Fibroblast of lung (primary cell): ENCODE measurements around the gene PRSS36. TPM values are rescaled to one million over a fixed set of nuclear protein-coding genes. Genes with fewer than 3 reads are reported as not detected.

Source experiments
- DNase-seq, 2 donors: peaks; one replicate each; pipeline versions ENCODE4 v3.0.0 to v3.0.0-alpha.2; 2010; ENCODE audit warnings: low read depth in 2 of 2
- H2AFZ ChIP-seq: 2 replicates; pipeline ENCODE4 v1.5.1; 2012; ENCODE audit warnings: low read length, control low read depth, inconsistent platforms
- H3K27ac ChIP-seq: 2 replicates; pipeline ENCODE4 v1.5.1; 2011; ENCODE audit warnings: low read length, control low read depth; ENCODE audit not compliant: insufficient read depth
- H3K27me3 ChIP-seq: 2 replicates; pipeline ENCODE4 v1.5.1; 2011; ENCODE audit warnings: mild to moderate bottlenecking, low read length; ENCODE audit not compliant: control insufficient read depth, insufficient read depth
- H3K36me3 ChIP-seq: 2 replicates; pipeline ENCODE4 v1.5.1; 2011; ENCODE audit warnings: low read length; ENCODE audit not compliant: control insufficient read depth, insufficient read depth
- H3K4me1 ChIP-seq: 2 replicates; pipeline ENCODE4 v1.5.1; 2011; ENCODE audit warnings: low read length; ENCODE audit not compliant: control insufficient read depth, insufficient read depth; ENCODE audit errors: extremely low read depth
- H3K4me2 ChIP-seq: 2 replicates; pipeline ENCODE4 v1.5.1; 2011; ENCODE audit warnings: low read length, control low read depth; ENCODE audit not compliant: insufficient read depth; ENCODE audit errors: extremely low read depth
- H3K4me3 ChIP-seq, 4 experiments: fragments of 200-600 bp in 1 of 4; sonication (generic) in 1 of 4; replicated peaks in 1 of 4; 2 replicates each; pipeline ENCODE4 v1.5.1; 2011 to 2016; ENCODE audit warnings: low read length in 4 of 4, low read depth in 3 of 4, mild to moderate bottlenecking in 3 of 4, control low read depth in 2 of 4, inconsistent platforms in 1 of 4, mixed read lengths in 1 of 4; ENCODE audit not compliant: insufficient read depth in 1 of 4; ENCODE audit errors: control extremely low read depth in 1 of 4
- H3K79me2 ChIP-seq: 2 replicates; pipeline ENCODE4 v1.5.1; 2012; ENCODE audit warnings: mild to moderate bottlenecking, low read length, inconsistent platforms; ENCODE audit not compliant: control insufficient read depth, insufficient read depth
- H3K9ac ChIP-seq: 2 replicates; pipeline ENCODE4 v1.5.1; 2011; ENCODE audit warnings: mild to moderate bottlenecking, low read length, control low read depth; ENCODE audit not compliant: insufficient read depth
- H3K9me3 ChIP-seq: 2 replicates; pipeline ENCODE4 v1.5.1; 2012; ENCODE audit warnings: low read depth, low read length; ENCODE audit not compliant: control insufficient read depth, insufficient read depth
- H4K20me1 ChIP-seq: 2 replicates; pipeline ENCODE4 v1.5.1; 2011; ENCODE audit warnings: low read length; ENCODE audit not compliant: control insufficient read depth, insufficient read depth; ENCODE audit errors: extremely low read depth
- EZH2 ChIP-seq: IDR thresholded peaks from 2 replicates; pipeline ENCODE4 v1.5.1; 2012; ENCODE audit warnings: low read length, control low read depth, mild to moderate bottlenecking; ENCODE audit errors: missing control alignments
- polyA plus RNA-seq, 2 donors: library from polyadenylated mRNA; depleted of rRNA in 1 of 2; stranded (reverse) in 1 of 2; unstranded in 1 of 2; fragments of >200 nt; gene quantifications; 2 replicates each; pipeline ENCODE4 v1.2.1, GENCODE V29; 2011 to 2012; ENCODE audit warnings: missing spikeins in 1 of 2
- total RNA-seq: library from RNA; depleted of rRNA; stranded (reverse); fragments of >200 nt; gene quantifications from 2 replicates; pipeline ENCODE4 v1.2.1, GENCODE V29; 2014
- TF ChIP-seq, protein P1 (sequence below), 2 donors: IDR thresholded peaks in 1 of 2; conservative IDR thresholded peaks in 1 of 2; 1 replicate in 1 of 2; 2 replicates in 1 of 2; pipeline ENCODE4 v1.5.1; 2011 to 2012; ENCODE audit warnings: low read length in 2 of 2, control low read depth in 1 of 2, inconsistent platforms in 1 of 2, low read depth in 1 of 2, mild to moderate bottlenecking in 1 of 2

PRSS36 gene
- total and polyA plus RNA-seq, 2 donors (not counting 1 experiment from before 2014, with no cell fraction given): 0.10 to 0.17 TPM

GRCh38 chr16:31093132-31093703, 56.6 kb downstream of the PRSS36 start:
- H3K27ac ChIP-seq: no peak overlapping the region
- H3K9me3 ChIP-seq: no peaks in the 10 kb centered on the region
- H3K79me2 ChIP-seq: peaks cover 21% of the 10 kb centered on the region
- H4K20me1 ChIP-seq: no peaks in the 10 kb centered on the region
- peaks cover 3% of the 10 kb centered on the region for H3K4me1 ChIP-seq
- H2AFZ ChIP-seq: no peak overlapping the region
- peak in 1 of 2 donors; percentile 41 for DNase-seq
- H3K36me3 ChIP-seq: peaks cover 10% of the 10 kb centered on the region
- H3K4me2 ChIP-seq: peak overlapping the region; percentile 96
- H3K9ac ChIP-seq: no peak overlapping the region
- H3K4me3 ChIP-seq: peak overlapping the region; percentile 57 to 99 (median 86)
- no peaks in the 10 kb centered on the region for H3K27me3 ChIP-seq
- TF ChIP-seq, protein P1, sequence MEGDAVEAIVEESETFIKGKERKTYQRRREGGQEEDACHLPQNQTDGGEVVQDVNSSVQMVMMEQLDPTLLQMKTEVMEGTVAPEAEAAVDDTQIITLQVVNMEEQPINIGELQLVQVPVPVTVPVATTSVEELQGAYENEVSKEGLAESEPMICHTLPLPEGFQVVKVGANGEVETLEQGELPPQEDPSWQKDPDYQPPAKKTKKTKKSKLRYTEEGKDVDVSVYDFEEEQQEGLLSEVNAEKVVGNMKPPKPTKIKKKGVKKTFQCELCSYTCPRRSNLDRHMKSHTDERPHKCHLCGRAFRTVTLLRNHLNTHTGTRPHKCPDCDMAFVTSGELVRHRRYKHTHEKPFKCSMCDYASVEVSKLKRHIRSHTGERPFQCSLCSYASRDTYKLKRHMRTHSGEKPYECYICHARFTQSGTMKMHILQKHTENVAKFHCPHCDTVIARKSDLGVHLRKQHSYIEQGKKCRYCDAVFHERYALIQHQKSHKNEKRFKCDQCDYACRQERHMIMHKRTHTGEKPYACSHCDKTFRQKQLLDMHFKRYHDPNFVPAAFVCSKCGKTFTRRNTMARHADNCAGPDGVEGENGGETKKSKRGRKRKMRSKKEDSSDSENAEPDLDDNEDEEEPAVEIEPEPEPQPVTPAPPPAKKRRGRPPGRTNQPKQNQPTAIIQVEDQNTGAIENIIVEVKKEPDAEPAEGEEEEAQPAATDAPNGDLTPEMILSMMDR (conservative IDR thresholded peaks at IDR 0.05 in 1 of 2, IDR thresholded peaks at IDR 0.05 in 1 of 2; ENCODE audit: low read depth in 1 of 2, low read length in 2 of 2): no peak
- no peak for TF ChIP-seq EZH2

DNA sequence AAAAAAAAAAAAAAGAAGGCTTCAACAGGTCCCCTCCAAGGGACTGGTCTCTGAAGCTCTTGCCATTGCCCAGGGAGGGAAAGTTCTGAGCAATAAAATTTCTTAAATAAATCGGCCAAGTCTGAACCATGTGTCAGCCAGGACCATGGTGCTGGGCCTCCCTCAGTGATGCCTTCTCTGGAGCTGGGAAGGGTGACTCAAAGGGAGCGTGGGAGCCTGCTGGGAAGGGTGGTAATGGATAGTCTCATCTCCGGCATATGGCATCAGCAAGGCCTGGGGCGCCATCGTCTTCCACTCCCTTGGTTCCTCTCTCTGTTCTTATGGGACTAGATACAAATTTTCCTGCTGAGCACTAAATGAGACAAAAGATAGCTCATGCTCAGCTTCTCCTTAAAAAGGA, 57.5 kb downstream of the PRSS36 start:
- no peaks in the 10 kb centered on the region for H3K9me3 ChIP-seq
- no peak overlapping the region for H2AFZ ChIP-seq
- no peaks in the 10 kb centered on the region for H3K27me3 ChIP-seq
- H3K4me3 ChIP-seq: no peak overlapping the region
- TF ChIP-seq EZH2: no peak
- TF ChIP-seq, protein P1 (conservative IDR thresholded peaks at IDR 0.05 in 1 of 2, IDR thresholded peaks at IDR 0.05 in 1 of 2; ENCODE audit: low read depth in 1 of 2, low read length in 2 of 2): no peak
- H3K4me2 ChIP-seq: no peak overlapping the region
- H3K9ac ChIP-seq: no peak overlapping the region
- no peaks in the 10 kb centered on the region for H4K20me1 ChIP-seq
- peaks cover 21% of the 10 kb centered on the region for H3K79me2 ChIP-seq
- H3K36me3 ChIP-seq: peaks cover 11% of the 10 kb centered on the region
- peaks cover 3% of the 10 kb centered on the region for H3K4me1 ChIP-seq
- DNase-seq: peak in 1 of 2 donors; percentile 35
- no peak overlapping the region for H3K27ac ChIP-seq

- H3K9me3 ChIP-seq: no peaks in the 10 kb centered on the region
- H3K9ac ChIP-seq: no peak overlapping the region
- H3K4me3 ChIP-seq: no peak overlapping the region
- H3K4me2 ChIP-seq: no peak overlapping the region
- no peaks in the 10 kb centered on the region for H4K20me1 ChIP-seq
- peaks cover 3% of the 10 kb centered on the region for H3K4me1 ChIP-seq
- H2AFZ ChIP-seq: no peak overlapping the region
- H3K27ac ChIP-seq: no peak overlapping the region
- H3K36me3 ChIP-seq: peaks cover 15% of the 10 kb centered on the region
- peaks cover 21% of the 10 kb centered on the region for H3K79me2 ChIP-seq
- no peak for TF ChIP-seq EZH2
- TF ChIP-seq, protein P1 (conservative IDR thresholded peaks at IDR 0.05 in 1 of 2, IDR thresholded peaks at IDR 0.05 in 1 of 2; ENCODE audit: low read depth in 1 of 2, low read length in 2 of 2): no peak
- DNase-seq: peak in 1 of 2 donors; percentile 54
- no peaks in the 10 kb centered on the region for H3K27me3 ChIP-seq
Observed at GRCh38 chr16:31090540-31090939, 59.3 kb downstream of the PRSS36 start.
